ENCODE results near the gene KIF2A.

GRCh38 chr5:62326702-62327101, 20.7 kb downstream of the KIF2A start:
- TF ChIP-seq, protein P1, sequence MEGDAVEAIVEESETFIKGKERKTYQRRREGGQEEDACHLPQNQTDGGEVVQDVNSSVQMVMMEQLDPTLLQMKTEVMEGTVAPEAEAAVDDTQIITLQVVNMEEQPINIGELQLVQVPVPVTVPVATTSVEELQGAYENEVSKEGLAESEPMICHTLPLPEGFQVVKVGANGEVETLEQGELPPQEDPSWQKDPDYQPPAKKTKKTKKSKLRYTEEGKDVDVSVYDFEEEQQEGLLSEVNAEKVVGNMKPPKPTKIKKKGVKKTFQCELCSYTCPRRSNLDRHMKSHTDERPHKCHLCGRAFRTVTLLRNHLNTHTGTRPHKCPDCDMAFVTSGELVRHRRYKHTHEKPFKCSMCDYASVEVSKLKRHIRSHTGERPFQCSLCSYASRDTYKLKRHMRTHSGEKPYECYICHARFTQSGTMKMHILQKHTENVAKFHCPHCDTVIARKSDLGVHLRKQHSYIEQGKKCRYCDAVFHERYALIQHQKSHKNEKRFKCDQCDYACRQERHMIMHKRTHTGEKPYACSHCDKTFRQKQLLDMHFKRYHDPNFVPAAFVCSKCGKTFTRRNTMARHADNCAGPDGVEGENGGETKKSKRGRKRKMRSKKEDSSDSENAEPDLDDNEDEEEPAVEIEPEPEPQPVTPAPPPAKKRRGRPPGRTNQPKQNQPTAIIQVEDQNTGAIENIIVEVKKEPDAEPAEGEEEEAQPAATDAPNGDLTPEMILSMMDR (IDR thresholded peaks at IDR 0.05) = no peak
- TF ChIP-seq ZFX (IDR thresholded peaks at IDR 0.05; ENCODE audit: borderline replicate concordance) = no peak

Measured in 22Rv1 (cell line).